ENCODE measurements around the gene LRRC28. TPM values are rescaled to one million over a fixed set of nuclear protein-coding genes. Genes with fewer than 3 reads are reported as not detected.
"Not testable (repeated sequence)": the region's sequence is repeated elsewhere in the genome, so short reads cannot be mapped to it uniquely, and the experiment has no call there.

The LRRC28 gene
- 35.8 TPM for total RNA-seq

DNA sequence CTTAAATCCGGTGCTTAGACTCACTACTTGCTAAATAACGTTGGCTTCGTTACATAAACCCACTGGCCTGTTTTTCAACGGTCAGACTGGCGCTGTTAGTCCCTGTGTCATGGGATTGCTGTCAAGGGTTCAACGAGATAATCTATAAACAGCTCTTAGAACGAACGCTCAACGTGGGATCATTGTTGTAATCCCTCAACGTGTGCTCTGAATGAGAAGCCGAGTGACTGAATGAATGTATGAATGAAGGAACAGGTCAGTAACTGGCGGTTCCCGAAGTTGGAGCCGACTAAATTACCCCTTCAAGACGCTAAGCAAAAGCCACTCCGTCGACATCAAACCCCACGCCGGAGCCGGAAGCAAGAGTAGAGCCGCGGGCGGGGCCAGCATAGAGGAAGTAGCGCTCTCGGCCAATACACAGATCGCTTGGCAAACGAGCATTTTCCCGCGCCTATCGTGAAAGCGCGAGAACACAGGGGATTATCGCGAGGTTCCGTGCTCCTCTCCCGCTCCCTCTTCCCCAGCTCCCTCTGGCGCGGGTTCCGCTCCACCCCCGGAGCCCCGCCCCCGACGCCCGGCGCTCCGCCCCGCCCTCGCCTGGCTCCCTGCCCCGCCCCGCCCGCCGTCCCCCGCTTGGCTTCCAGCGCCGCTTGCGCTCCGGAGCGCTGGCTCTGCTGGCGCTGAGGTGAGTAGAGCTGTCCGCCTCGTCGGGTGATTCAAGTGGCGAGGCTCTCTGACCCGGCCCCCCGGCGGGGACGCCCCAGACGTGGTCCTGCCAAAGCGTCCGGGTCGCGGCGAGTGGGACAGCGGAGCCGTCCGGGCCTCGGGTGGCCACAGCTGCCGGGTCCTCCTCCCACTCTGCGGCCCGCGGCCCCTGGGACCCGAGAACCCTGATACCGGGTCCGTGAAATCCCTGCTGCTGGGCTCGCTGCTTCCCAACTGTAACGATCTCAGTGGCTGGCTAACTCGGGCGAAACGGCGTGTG lies at the start of gene LRRC28:
Gene LRRC28 (plus strand): TSS at position 625 of the 985 bp plus-strand sequence. CDS start 4,477 bp downstream, outside the sequence.
- DNase-seq (ENCODE audit: low spot score), result peak; percentile 99

DNA sequence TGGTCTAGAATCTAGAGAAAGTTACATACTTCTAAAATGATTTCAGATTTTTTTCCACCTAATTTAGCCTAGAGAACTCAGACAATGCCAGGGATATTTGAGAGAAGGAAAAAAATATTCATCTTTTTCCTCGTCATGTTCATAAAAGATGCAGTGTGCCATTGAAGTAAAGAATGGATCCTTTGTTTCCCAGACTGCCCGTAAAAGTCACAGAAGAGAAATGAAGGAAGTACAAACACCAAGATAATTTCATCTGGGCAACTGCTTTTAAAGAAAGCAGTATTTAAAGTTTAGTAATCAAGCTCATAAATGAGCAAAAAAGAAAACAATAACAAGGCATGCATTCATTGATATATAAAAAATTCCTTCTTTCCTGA lies 49.1 kb upstream of the LRRC28 start:
- no peak for DNase-seq (ENCODE audit: low spot score)

DNA sequence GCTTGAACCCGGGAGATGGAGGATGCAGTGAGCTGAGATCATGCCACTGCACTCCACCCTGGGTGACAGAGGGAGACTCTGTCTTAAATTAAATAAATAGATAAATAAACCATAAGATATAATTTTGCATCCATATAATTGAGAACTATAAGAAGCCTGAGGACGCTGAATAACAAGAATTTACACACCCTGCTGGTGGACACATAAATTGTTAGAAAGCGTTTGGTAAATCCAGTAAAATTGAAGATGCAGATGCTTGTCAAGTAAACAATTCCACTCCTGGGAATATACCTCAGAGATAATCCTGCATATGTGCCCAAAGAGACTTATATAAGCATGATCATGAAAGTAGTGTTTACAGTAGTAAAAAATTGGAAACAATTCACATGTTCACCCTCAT lies 43.6 kb upstream of the LRRC28 start:
- no peak for DNase-seq (ENCODE audit: low spot score)

DNA sequence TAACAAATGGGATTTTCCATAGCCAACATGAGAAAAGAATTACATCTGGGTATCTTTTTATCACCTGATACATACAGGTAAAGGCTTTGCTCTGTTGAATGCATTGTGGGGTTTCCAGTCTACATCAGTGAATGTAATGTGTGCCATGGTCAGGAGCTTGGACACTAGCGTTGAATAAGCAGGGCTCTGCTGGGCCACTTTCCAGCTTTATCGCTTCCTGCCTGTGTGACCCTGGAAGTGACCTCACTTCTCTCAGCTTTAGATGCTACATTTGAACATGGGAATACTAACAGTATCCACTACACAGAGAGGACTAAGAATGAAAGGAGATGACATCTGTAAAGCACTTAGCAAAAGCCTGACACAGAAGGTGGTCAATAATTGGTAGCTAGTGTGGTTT lies 42.0 kb upstream of the LRRC28 start:
- DNase-seq (ENCODE audit: low spot score), result no peak

- no peak for DNase-seq (ENCODE audit: low spot score)
Observed at GRCh38 chr15:99210334-99210733, 40.9 kb upstream of the LRRC28 start.

DNA sequence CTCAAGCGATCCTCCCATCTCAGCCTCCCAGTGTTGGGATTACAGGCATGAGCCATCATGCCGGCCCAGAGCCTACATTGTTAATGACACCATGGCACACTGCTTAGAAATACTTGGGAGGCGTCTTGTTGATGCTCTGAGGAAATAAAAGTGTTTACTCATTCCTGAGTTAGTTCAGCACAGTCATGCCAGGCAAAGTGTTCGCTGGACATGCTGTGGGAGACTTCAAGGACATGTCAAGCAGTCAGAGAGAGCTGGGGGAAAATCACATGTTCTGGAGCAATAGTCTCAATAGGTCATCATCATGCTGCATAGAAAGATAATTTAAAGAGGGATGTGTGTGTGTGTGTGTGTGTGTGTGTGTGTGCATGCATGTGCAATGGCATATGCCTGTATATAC lies 39.4 kb upstream of the LRRC28 start:
- DNase-seq (ENCODE audit: low spot score), result no peak

DNA sequence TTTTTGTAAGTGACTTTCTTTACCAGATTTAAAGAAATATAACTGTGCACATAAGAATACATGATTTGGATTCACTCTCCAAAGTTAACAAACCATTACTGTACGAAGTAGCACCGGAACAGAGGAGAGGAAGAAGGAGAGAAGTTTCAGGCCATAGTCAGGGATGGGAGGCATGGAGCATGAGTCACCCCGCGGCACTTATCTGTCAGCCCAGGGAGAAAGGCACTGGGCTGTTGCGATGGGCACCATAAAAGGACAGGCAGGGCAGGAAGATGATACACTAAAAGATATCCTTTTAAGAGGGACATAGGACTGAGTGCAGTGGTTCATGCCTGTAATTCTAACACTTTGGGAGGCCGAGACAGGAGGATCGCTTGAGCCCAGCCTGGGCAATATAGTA lies 38.9 kb upstream of the LRRC28 start:
- no peak for DNase-seq (ENCODE audit: low spot score)

- peak; percentile 81 for DNase-seq (ENCODE audit: low spot score)
Observed at GRCh38 chr15:99213187-99213811, 38.0 kb upstream of the LRRC28 start.

- no peak for DNase-seq (ENCODE audit: low spot score)
Observed at GRCh38 chr15:99224372-99225214, 26.7 kb upstream of the LRRC28 start.

DNA sequence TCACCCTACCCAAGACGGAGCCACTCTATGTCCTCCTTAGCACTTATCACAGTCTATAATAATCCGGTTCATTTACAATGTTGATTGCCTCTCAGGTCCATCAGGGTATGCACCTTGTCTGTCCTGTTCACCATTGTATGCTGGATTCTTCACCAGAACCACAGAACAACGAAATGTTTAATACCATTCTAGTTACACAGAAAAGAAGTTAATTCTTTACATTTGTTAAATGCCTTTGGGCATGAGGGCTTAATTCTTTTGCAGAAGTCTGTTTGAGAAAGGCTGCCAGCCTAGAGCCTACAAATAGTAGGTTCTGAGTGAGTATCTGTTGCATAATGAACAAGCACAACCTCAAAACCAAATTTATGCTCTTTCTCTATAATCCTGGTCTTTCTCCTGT lies 24.5 kb upstream of the LRRC28 start:
- DNase-seq (ENCODE audit: low spot score), result no peak

DNA sequence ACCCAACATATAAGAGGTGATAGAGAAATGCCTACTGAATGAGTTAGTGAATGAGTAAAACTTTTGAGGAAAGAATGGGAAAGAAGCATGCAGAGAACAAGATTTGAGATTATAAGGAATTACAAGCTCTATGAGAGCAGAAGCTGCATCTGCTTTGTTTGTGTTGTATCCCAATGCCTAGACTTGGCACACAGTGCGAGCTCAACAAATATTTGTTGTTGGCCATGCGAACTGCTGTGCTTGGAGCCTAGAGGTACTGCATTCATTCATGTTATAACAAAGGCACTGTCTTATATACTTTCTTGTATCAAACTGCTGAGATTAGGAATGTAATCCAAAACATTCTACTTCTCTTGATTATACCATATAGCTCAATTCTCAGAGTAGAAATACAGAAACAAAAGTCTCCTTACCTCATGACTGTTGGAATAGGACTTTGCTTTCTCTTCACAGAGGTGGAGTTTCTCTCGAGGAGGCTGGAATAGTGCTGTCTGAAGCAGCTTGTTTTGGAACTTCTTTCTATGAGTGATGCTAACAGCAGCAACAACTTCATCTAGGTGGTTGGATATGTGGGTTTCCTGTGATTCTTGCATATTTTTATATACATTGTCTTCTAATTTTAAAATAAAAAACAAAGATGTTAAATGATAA lies 23.0 kb upstream of the LRRC28 start:
- no peak for DNase-seq (ENCODE audit: low spot score)

GRCh38 chr15:99230867-99231266 lies 20.4 kb upstream of the LRRC28 start:
- no peak for DNase-seq (ENCODE audit: low spot score)

DNA sequence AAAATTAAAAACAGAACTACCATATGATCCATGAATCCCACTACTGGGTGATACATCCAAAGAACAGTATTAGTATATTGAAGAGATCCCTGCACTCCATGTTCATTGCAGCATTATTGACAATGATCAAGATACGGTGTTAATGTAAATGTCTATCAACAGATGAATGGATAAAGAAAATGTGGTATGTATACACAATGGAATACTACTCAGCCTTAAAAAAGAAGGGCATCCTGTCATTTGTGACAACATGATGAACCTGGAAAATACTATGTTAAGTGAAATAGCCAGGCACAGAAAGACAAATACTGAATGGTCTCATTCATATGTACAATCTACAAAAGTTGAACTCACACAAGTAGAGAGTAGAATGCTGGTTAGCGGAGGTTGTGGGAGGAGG lies 18.5 kb upstream of the LRRC28 start:
- no peak for DNase-seq (ENCODE audit: low spot score)

- DNase-seq (ENCODE audit: low spot score), result not testable (repeated sequence)
Observed at GRCh38 chr15:99234160-99234559, 17.1 kb upstream of the LRRC28 start.

DNA sequence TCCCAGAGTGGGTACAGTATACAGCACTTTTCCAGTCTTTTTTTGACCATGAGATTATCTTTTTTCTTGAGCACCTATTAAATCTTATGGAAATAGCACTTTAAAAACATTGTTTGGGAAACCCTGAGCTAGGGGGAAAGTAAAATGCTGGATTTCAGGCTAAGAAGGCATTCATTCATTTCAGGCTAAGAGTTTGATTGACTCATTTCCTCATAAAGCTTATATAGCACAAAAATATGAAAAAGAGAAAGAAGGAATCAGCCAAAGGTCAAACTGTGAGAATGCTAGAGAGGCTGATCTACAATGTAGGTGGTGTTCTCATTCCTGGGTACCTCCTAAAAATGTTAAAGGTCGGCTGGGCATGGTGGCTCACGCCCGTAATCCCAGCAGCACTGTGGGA lies 12.4 kb upstream of the LRRC28 start:
- no peak for DNase-seq (ENCODE audit: low spot score)

DNA sequence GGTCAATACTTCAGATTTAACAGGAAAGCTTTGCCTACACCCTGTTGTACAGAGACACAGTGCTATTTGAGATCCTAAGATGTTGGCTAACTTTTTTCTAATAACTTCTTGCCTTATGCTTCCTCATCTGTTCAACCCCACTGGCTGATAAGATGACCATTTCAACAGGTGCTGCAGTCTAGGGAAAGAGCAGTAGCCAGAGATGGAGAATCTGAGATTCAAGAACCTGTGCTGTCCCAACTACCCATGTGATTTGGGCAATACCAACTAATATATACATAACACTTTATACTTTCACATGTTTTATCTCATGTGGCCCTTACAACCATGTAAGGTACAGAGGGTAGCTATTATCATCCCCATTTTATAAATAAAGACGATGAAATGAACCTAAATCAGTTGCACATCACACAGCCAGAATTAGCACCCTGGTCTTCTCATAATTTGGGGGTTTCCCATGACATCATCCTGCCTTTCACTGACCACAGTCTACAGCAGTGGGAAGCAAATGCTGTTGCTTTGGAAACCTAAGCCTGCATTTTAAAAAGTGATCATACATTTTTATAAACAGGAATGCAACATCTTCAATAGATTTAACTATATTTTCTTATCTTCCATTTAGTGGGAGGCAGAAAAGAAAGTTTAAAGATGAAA lies 11.6 kb upstream of the LRRC28 start:
- DNase-seq (ENCODE audit: low spot score), result no peak

- no peak for DNase-seq (ENCODE audit: low spot score)
Observed at GRCh38 chr15:99241752-99242151, 9.5 kb upstream of the LRRC28 start.

DNA sequence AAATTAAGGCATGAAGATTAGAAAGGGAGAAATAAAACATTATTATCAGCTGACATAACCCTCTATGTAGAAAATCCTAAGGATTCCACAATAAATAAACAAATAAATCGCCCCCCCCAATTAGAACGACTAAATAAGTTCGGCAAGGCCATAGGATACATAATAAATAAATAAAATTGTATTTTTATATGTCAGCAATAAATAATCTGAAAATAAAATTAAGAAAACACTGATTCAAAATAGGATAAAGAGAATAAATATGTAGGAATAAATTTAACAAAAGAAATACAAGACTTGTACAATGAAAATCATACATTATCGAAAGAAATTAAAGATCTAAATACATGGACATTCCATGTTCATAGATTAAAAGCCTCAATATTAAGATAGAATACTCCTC lies 7.0 kb upstream of the LRRC28 start:
- no peak for DNase-seq (ENCODE audit: low spot score)

DNA sequence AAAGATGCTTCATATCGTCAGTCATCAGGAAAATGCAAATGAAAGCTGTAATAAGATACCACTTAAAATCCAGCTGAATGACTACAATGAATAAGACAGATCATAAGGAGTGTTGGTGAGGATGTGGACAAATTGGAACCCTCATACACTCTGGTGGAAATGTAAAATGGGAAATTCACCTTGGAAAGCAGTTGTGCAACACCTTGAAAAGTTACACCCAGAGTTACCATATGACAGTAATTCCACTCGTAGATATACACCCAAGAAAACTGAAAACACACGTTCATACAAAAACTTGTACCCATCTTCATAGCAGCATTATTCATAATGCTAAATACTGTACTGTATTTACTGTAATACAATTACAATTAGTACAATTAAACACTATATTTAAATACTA lies 4.2 kb upstream of the LRRC28 start:
- DNase-seq (ENCODE audit: low spot score), result no peak

GRCh38 chr15:99248000-99248715 lies 3.1 kb upstream of the LRRC28 start:
- DNase-seq (ENCODE audit: low spot score), result no peak

All from mucosa of gallbladder (tissue), 1 donor.